Embryonic facial prominence (tissue), 1 donor: ENCODE results near the gene MRTO4.
"Not testable (repeated sequence)": the region's sequence is repeated elsewhere in the genome, so short reads cannot be mapped to it uniquely, and the experiment has no call there.

Experiments used
- DNase-seq: peaks from one replicate; pipeline ENCODE4 v3.0.0-alpha.2; 2016; ENCODE audit errors: extremely low spot score

MRTO4 gene

GRCh38 chr1:19222979-19223824 lies 28.4 kb upstream of the MRTO4 start:
- DNase-seq = no peak

- no peak for DNase-seq
These were observed 22.4 kb upstream of the MRTO4 start for GRCh38 chr1:19229229-19229628.

GRCh38 chr1:19229828-19230325 lies 21.7 kb upstream of the MRTO4 start:
- no peak for DNase-seq

GRCh38 chr1:19231736-19232523 lies 19.7 kb upstream of the MRTO4 start:
- DNase-seq = not testable (repeated sequence)

GRCh38 chr1:19232524-19232846 lies 19.1 kb upstream of the MRTO4 start:
- no peak for DNase-seq

GRCh38 chr1:19234224-19234623 lies 17.4 kb upstream of the MRTO4 start:
- DNase-seq = no peak

GRCh38 chr1:19239876-19240275 lies 11.7 kb upstream of the MRTO4 start:
- no peak for DNase-seq

GRCh38 chr1:19240673-19241538 lies 10.7 kb upstream of the MRTO4 start:
- DNase-seq = no peak

- no peak for DNase-seq
These were observed 838 bp upstream of the MRTO4 start for GRCh38 chr1:19250629-19251304.

- DNase-seq = no peak
These were observed 2.8 kb downstream of the MRTO4 start for GRCh38 chr1:19254416-19254815.

- no peak for DNase-seq
These were observed 3.7 kb downstream of the MRTO4 start for GRCh38 chr1:19255288-19255687.

GRCh38 chr1:19256301-19256700 lies 4.7 kb downstream of the MRTO4 start:
- not testable (repeated sequence) for DNase-seq

GRCh38 chr1:19257178-19257914 lies 5.7 kb downstream of the MRTO4 start:
- DNase-seq = no peak

GRCh38 chr1:19258353-19258752 lies 6.7 kb downstream of the MRTO4 start:
- DNase-seq = no peak

GRCh38 chr1:19260211-19261138 lies 8.9 kb downstream of the MRTO4 start:
- DNase-seq = no peak

GRCh38 chr1:19262047-19262446 lies 10.4 kb downstream of the MRTO4 start:
- DNase-seq = no peak

- DNase-seq = no peak
These were observed 11.1 kb downstream of the MRTO4 start for GRCh38 chr1:19262744-19263143.

- DNase-seq = no peak
These were observed 16.8 kb downstream of the MRTO4 start for GRCh38 chr1:19268445-19268844.
